Activated CD4-positive, alpha-beta T cell treated with anti-CD3 and anti-CD28 coated beads for 4 hours (primary cell): Measurements from ENCODE around the gene APOLD1.
"Not testable (repeated sequence)": the region's sequence is repeated elsewhere in the genome, so short reads cannot be mapped to it uniquely, and the experiment has no call there.

Experiments used
- DNase-seq, 2 donors: peaks; one replicate each; pipeline ENCODE4 v3.0.0-alpha.2; 2020

The APOLD1 gene

GRCh38 chr12:12810553-12811021 is 25.1 kb downstream of the APOLD1 start:
- DNase-seq = no peak

GRCh38 chr12:12811343-12811742 is 25.9 kb downstream of the APOLD1 start:
- no peak for DNase-seq

GRCh38 chr12:12812174-12812573 is 26.7 kb downstream of the APOLD1 start:
- no peak for DNase-seq

- DNase-seq = no peak
These were observed 27.2 kb downstream of the APOLD1 start for GRCh38 chr12:12812618-12813119.

- DNase-seq = peak; percentile 94 to 98
These were observed 28.0 kb downstream of the APOLD1 start, which contains the start of gene DDX47 for GRCh38 chr12:12813120-12814101. TSS of gene DDX47 (plus strand) at chr12:12813346. CDS start at chr12:12813368, 22 bp downstream.

- no peak for DNase-seq
These were observed 32.2 kb downstream of the APOLD1 start for GRCh38 chr12:12817616-12818015.

GRCh38 chr12:12818701-12819100 is 33.2 kb downstream of the APOLD1 start:
- no peak for DNase-seq

- no peak for DNase-seq
These were observed 33.8 kb downstream of the APOLD1 start for GRCh38 chr12:12819221-12819620.

GRCh38 chr12:12819752-12820311 is 34.4 kb downstream of the APOLD1 start:
- no peak for DNase-seq

GRCh38 chr12:12820376-12820775 is 34.9 kb downstream of the APOLD1 start:
- not testable (repeated sequence) for DNase-seq

GRCh38 chr12:12821975-12822374 is 36.5 kb downstream of the APOLD1 start:
- no peak for DNase-seq

GRCh38 chr12:12822886-12823285 is 37.4 kb downstream of the APOLD1 start:
- DNase-seq = no peak

- no peak for DNase-seq
These were observed 37.8 kb downstream of the APOLD1 start for GRCh38 chr12:12823300-12823699.

GRCh38 chr12:12823811-12824210 is 38.4 kb downstream of the APOLD1 start:
- DNase-seq = no peak

GRCh38 chr12:12835378-12836146 is 50.1 kb downstream of the APOLD1 start:
- no peak for DNase-seq

GRCh38 chr12:12836571-12836970 is 51.1 kb downstream of the APOLD1 start:
- DNase-seq = no peak

- peak; percentile 40 for DNase-seq
These were observed 51.8 kb downstream of the APOLD1 start for GRCh38 chr12:12837025-12837812.

GRCh38 chr12:12837813-12838153 is 52.3 kb downstream of the APOLD1 start:
- DNase-seq = no peak

- DNase-seq = no peak
These were observed 53.5 kb downstream of the APOLD1 start for GRCh38 chr12:12839003-12839395.

- not testable (repeated sequence) for DNase-seq
These were observed 54.0 kb downstream of the APOLD1 start for GRCh38 chr12:12839439-12839838.

- no peak for DNase-seq
These were observed 54.6 kb downstream of the APOLD1 start for GRCh38 chr12:12839873-12840579.

GRCh38 chr12:12840580-12840899 is 55.1 kb downstream of the APOLD1 start:
- DNase-seq = no peak
